22Rv1 (cell line): ENCODE data around the gene TLNRD1.

Experiments used
- CTCF ChIP-seq: fragments of 450-650 bp; IDR thresholded peaks from 2 replicates; pipeline ENCODE4 v1.5.1; 2017; ENCODE audit warnings: mild to moderate bottlenecking
- ZFX ChIP-seq: fragments of 450-650 bp; IDR thresholded peaks from 2 replicates; pipeline ENCODE4 v1.6.1; 2017; ENCODE audit warnings: antibody characterized with exemption, borderline replicate concordance

- TF ChIP-seq CTCF (no peak), ZFX (no peak)
Measured at GRCh38 chr15:80979538-80980200, 21.1 kb upstream of the TLNRD1 start.
